Middle frontal gyrus (tissue), 1 donor: Measurements from ENCODE around the gene RSPH1.

Experiments
- DNase-seq: peaks from one replicate; pipeline ENCODE4 v3.0.0-alpha.2; 2015; ENCODE audit warnings: low spot score; ENCODE audit errors: extremely low spot score

RSPH1 gene

DNA sequence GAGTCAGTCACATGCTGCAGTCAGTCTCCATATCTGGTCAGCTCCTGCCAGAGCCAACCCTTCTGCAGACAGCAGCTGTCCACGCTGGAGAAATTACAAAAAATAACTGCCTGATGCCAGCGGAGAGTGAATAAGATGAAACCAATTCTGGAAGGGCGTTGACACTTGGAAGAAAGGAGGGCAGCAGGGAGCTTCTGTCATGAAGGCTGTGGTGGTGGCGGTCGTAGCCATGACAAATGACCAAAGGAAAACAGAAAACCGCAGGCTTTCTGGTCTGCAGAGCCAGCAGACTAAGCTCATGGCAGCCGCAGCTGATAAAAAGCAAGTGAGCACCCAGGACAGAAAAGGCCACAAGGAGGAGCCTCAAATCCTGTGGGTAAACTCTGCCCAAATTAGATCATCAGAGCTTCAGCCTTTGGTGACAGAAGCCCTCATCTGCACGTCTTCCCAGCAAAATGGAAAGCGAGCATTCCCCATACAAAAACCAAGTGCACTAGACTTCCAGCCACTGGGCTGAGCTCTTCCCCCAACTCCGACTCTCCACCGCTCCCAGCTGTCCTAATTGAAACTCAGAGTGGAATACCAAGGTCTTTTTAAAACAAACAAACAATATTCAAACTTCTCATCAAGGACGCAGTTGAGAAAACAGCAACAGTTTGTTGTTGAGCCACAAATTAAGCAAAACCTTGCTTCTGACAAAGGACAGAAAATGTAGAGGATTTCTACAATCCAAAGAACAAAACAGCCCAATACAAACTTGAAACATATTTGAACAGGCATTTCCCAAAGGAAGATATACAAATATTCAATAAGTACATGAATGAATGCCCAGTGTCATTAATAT, 28.7 kb downstream of the RSPH1 start:
- DNase-seq = no peak

DNA sequence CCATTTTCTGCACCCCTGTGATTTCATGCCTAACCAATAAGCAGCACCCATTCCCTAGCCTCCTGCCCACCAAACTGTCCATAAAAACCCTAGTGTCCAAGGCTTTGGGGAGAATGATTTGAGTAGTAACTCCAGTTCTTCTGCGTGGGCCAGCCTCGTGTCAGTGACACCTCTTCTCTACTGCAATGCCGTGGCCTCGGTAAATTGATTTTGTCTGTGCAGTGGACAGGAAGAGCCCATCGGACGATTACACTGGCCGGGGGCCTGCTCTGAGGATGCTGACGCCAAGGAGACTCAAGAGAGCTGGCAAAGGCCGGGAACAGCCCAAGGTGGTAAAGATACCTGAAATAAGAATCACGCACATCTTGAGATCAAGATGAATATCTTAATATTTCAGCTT, 29.3 kb downstream of the RSPH1 start:
- no peak for DNase-seq

DNA sequence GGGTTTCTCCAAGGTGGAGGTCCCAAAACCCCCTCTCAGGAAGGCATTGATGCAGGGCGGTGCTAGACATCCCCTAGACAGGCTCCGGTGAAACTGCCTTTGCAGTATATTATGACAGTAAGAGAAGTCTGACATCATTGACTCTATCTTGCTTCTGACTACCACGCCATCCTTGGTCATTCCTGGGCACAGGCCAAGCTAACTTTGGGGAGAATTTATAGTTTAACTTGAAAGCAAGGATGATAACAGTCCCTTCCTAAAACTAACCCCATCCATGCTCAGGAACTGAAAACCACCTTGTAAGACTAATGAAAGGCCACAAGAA, 30.3 kb downstream of the RSPH1 start:
- no peak for DNase-seq

DNA sequence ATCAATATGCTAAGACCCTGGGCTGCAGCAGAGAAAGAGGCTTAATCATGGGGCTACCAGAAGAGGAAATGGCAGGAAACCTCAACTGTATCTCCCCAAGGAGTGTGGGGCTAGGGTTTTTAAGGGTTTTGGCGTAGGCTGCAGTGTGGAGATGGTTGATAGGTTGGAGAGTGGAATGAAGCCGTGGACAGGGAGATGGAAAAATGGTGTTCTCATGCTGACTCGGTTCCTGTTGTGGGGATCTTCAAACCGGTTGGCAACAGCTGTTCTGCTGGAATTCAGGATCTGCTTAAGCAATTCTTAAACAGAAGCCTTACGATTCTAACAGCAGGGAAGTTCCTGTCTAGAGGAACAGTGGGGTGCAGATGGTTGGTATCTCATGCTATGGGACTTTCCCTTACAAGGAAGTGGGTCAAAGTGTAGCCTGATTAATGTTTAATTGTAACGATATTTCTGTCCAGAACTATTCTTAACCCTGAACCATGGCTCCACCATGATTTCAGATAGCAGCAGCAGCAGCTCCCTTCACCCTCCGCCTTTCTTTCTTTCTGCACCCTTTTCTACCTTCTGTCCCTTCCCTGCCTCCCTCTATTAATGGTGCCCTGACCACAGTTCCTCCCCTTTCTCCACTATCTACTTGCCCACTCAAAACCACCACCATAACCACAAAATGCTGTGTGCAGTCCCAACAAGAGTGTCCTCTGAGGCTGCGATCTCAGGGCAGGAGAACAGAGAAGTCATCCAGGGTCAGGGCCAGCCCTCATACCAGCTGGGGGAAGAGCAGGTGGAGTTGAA, 30.8 kb downstream of the RSPH1 start:
- DNase-seq = no peak

DNA sequence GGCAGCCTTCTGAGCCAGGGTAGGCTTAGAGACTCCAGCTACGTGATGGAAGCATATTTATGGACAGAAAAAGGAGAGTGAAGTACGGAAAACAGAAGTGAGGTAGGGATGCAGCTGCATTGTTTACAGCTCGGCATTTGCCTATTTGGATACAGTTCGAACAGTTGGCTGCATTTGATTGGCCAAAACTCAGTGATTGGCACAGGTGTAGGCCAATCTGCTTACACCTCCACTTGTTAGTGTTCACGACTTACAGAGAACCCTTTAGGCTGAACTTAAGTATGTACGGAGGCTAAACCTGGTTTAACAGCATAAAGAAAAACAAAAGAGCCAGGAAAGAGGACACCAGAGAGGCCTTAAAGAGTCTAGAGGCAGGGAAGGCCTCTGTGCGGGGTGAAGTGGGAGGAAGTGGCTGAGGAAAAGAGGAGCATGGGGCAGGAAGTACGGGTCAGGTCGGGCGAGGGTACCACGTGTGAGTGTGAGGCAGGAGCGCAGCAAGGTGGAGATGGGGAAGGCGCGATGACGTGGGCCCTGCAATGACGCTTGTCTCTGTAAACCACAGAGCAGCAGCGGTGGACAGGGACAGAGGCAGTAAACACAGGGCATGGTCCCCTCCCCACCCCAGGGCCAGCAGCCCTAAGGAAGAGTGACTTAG, 32.0 kb downstream of the RSPH1 start:
- no peak for DNase-seq

DNA sequence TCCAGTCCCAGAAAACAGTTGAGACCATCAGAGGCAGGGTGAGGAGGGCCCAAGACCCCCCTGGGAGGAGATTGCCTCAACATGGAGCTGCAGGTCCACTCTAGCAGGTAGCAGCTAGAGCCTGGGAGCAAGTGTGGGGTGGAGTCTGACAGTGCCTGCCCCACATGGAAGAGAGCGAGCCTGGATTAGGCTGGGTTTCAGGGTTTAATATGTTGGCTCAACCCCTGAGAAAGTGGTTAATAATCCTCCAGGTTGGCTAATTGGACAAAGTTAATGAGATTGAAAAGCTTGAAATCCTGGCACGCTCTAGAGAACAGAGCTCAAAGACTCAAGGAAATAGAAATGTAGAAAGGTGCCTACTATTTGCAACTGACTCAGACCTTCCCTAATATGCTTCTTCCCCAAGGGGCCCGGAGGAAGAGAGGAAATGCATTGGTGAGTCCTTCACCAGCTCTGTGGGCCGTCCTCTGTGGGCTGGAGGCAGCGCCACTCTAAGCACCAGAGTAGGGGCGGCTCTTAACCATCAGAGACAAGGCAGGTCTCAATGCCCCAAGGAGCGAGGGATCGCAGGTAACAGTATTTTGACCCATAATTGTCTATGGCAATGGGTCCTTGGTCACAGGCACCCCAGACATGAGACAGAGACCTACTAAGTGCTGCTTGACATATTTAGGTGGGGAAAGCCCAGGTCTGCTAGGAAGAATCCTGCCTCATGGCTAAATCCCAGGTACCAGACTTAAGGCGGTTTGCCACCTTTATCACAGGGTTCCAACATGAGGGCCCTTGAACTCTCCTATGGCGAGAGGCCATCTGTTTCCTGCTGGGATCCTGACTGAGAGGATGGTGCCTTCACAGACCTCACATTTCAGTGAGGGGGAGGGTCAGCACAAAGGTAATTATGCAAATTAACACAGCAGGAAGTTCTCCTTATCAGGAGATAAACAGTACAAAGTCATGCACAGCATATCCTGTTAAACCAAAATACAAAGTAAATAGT, 33.8 kb downstream of the RSPH1 start:
- DNase-seq = no peak

DNA sequence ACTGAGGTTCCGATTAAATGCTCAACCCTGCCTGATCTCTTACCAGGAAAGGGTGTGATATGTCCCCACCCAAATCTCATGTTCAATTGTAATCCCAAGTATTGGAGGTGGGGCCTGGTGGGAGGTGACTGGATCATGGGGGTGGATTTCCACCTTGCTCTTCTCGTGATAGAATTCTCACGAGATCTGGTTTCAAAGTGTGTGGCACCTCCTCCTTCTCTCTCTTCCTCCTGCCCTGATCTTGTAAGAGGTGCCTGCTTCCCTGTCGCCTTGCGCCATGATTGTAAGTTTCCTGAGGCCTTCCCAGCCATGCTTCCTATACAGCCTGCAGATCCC, 34.9 kb downstream of the RSPH1 start:
- DNase-seq = no peak

DNA sequence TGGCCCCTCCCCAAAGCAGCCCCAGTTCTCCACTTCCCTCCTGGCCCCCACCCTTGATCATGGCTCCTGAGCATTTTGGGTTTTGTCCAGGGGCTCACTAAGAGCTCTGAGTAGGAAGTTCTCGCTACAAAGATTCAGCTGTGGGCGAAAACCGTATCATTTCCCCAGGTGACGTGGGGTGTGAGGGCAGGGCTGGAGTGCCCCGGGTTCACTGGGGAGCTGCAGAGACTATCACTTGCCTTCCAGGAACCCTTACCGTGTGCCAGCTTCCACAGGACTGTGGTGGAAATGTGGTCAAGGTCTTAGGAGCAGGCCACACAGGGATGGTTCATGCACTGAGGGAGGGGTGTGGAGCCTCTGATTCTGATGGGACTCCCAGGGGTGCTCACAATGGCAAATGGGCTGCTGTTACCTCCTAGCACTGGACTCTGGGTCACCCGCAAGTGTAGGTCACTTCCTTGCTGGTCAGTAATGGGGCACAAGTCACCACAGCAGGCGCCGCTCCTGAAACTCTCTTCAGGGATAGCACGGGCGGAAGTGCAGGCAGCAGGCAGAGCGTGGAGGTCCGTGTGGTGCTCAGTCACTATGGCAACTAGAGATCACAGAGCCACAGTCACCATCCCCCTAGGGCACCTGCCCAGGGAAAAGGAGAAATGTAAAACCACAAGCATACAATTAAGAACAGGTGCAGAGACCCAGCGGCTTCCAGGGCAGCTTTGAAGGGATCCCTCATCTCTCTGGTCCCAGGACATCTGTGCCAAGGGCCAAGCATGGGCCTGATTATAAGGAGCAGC, 35.4 kb downstream of the RSPH1 start:
- DNase-seq = no peak

DNA sequence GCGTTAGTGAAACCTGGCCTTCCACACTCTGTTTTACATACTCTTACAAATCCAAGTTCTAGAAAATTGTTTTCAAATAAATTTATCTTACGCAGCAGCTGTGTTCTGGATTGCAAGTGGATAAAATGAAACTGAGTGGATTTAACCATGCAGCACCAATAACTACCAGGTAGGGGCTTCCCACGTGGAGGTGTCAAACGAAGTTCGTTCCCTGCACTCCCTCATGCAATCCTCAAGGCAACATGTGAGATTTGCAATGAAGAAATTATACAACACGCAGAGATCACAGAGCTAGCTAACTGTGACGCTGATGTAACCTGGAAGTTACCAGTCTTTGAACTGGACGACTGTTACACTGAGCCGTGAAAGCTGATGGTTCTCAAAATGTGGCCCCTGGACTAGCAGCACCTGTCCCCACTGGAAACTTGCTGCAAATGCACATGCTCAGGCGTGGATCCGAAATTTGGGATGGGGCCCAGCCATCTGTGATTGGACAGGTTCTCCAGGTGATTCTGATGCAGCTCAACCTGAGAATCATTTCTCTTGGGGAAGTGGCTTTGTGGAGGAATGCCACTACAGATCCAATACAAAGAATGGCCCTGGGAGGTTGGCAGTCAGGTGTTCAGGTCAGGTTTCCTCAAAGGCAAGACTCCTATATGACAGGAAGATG, 36.3 kb downstream of the RSPH1 start:
- no peak for DNase-seq

DNA sequence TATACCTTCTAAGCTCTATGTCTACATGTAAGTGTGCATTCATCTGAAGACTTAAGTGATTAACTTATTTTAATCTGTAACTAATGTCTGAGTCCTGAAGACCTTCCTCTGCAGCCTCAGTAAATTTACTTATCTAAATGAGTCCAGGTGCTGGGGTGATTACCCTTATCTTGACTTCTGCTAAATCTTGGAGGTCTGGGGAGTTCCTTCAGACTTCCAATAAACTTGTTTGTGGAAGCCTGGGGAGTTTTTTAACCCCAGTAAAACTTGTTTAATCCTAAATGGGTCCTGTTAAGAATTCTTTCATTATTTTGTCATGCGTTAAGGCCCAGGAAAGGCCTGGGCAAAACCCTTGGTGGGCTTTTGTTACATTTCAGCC, 37.0 kb downstream of the RSPH1 start:
- no peak for DNase-seq

DNA sequence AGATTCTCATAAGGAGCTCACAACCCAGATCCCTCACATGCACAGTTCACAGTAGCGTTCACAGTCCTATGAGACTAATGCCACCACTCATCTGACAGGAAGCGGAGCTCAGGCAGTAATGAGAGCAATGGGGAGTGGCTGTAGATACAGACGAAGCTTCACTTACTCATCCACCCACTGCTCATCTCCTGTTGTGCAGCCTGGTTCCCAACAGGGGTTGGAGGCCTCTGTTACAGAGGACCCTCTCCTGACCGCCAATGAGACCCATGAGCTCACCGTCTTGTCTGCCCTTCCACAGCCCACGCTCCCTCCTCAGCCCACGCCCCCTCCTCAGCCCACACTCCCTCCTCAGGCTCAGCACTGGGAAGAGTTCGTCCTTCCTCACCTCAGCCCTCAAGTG, 39.6 kb downstream of the RSPH1 start:
- DNase-seq = no peak

DNA sequence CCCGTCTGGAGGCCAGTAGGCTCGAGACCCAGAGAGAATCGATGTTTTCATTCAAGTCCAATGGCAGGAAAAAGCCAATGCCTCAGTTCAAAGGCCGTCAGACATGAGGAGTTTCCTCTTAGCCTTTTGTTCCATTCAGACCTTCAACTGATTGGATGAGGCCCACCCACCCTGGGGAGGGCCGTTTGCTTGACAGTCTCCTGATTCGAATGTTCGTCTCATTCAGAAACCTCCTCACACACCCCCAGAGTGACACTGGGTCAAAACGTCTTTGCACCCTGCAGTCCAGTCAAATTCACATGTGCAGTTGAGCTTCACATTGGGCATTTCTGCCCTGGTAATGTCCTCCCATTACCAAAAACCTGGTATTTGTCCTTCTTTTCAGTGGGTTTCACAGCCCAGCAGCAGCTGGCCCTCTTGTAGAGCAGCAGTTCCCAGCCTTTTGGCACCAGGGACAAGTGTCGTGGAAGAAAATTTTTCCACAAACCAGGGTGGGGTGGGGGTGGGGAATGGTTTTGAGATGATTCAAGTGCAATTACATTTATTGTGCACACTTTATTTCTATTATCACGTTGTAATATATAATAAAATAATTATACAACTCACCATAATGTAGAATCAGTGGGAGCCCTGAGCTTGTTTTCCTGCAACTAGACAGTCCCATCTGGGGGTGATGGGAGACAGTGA, 40.1 kb downstream of the RSPH1 start:
- DNase-seq = no peak

DNA sequence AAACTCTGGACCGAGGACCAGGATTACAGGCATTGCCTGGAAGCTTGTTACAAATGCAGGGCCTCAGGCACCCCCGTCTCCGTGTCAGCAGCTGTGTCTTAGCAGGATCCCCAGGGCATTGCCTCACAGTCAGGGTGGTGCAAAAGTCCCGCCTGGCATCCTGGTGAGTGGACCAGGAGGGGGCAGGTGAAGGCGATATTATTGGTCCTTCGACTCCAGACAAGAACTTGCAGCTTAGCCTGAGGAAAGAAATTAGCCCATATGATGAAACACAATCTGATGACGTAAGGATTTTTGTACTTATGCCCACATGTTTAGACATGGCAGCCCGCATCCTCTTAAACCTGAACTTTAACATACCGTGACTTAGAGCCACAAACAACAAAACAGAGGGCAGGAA, 40.8 kb downstream of the RSPH1 start:
- DNase-seq = no peak

DNA sequence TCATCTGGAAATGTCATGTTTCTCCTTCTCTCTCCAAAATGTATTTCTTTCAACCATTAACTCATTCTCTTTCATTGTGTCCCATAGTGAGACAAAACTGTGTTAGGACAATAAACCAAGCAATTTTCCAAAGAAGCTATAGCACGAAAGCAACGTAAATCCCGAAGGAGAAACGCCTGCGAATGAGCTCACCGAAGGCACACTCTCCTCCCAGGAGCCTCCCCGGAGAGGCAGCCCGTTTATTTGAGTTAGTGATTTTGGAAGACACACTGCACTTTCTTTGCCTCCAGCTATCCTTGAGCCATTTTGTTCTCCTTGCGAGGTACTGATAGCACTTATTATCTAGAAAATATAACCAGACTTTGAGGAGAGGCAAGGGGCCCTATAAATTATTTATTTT, 41.2 kb downstream of the RSPH1 start:
- DNase-seq = no peak

DNA sequence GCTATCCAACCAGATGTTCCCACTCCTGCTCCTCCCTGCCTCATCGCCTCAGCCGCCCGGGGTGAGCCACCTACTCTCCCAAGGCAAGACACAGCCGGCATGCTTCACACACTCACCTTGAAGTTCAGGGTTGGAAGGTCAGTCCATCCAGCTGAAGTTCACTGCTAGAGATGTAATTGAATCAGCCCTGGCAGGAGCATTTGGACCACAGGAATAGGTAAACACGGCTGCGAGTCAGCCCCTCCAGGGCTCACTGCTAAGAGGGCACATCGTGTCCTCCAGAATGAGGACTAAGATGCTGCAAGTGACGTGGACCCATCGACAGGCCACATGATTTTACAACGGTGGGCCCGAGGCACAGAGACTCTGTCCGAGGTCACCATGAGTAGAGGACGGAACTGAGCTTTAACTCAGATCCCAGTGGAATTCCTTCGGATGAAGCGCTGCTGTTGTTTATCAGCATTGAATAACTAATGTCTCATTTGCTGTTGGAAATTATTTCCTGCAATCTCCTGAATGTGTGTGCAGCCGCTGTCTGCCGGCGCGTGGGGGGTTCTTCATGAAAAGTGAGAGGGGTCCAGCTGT, 41.9 kb downstream of the RSPH1 start:
- no peak for DNase-seq

DNA sequence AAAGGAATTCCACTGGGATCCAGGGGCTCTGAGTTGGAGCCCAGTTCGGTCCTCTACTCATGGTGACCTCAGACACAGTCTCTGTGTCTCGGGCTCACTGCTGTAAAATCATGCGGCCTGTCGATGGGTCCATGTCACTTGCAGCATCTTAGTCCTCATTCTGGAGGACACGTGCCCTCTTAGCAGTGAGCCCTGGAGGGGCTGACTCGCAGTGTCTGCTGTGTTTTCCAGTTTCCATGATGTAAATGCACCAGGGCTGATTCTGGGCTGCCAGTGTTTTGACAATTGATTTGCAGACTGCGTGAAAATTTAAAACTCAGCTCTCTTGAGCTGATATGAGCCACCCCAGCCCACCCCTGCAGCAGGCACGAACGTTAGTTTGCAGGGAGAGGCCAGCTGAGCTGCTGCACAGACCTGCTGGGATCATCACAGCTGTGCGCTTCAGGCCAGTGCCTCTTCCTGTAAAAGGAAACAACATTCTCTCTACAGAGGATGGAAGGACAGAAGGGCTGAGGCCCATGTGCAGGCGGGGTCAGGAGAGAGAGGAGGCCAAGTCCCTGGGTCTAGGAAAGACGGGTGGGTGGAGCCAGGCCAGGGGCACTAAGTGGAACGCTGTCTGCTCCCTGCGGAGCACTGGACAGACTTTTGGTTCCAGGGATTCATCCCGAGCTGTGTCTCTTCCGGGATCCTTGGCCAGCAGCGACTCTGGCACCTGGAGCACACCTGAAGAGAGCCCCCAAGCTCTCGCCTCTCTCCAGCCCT, 42.6 kb downstream of the RSPH1 start:
- no peak for DNase-seq

DNA sequence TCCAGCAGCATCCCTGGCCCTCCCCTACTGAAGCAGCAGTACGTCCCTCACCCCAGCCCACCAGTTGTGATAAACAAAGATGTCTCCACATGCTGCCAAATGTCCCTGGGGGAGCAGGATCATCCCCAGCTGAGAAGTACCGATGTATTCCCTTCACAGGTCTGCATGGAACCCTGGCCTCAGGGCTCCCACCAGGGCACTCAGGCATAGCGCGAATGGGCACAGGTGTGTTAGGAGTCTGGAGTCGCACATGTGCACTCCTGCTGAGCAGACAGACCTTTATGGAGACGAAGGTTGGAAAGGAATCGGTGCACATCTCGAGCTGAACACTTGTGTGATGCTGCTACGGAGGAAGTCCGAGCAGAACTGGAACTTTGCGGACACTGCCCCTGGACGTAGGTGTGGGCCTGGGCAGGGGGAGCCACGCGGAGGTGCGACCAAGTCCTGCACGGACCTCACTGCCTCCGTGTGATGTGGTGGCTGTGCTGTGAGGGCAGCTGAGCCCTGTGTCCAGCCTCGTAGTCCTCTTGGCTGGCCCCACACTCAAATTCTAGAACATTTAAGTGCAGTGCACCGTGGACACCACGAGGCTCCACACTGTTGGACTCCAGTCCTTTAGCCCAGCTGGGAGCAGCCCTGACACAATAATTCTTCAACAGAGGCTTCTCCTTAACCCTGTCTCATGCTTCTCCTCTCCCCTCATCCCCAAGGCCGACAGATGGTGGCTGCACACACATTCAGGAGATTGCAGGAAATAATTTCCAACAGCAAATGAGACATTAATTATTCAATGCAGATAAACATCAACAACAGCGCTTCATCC, 43.4 kb downstream of the RSPH1 start:
- DNase-seq = no peak
